ENCODE data around the gene DDX46. TPM values are rescaled to one million over a fixed set of nuclear protein-coding genes. Genes with fewer than 3 reads are reported as not detected.

Gene DDX46
- total RNA-seq, 6 experiments from 2014 or later, result 31.2 to 46.4 (median 43.3) TPM

DNA sequence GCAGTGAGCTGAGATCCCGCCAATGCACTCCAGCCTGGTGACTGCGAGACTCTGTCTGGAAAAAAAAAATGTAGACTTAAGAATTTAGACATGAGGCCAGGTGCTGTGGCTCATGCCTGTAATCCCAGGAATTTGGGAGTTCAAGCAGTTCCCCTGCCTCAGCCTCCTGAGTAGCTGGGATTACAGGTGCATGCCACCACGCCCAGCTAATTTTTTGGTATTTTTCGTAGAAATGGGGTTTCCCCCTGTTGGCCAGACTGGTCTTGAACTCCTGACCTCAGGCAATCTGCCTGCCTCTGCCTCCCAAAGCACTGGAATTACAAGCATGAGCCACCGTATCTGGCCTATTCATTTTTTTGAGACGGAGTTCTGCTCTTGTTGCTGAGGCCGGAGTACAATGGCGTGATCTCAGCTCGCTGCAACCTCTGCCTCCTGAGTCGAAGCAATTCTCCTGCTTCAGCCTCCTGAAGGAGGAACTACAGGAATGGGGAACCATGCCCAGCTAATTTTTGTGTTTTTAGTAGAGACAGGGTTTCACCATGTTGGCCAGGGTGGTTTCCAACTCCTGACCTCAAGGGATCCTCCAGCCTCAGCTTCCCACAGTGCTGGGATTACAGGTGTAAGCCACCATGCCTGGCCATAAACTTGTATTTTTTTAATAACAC, 14.0 kb downstream of the DDX46 start:
- no peak overlapping the region for H3K4me3 Mint-ChIP-seq
- no peaks in the 10 kb centered on the region for H3K9me3 Mint-ChIP-seq
- H3K4me1 Mint-ChIP-seq (ENCODE audit: low read depth), result no peaks in the 10 kb centered on the region; the same call in 1 of the 2 replicates
- H3K36me3 Mint-ChIP-seq (ENCODE audit: low read depth), result peaks cover 21% of the 10 kb centered on the region
- DNase-seq, result no peak
- no peaks in the 10 kb centered on the region for H3K27me3 Mint-ChIP-seq (ENCODE audit: insufficient read depth)
- no peak overlapping the region for H3K27ac Mint-ChIP-seq
- TF ChIP-seq, protein P1, sequence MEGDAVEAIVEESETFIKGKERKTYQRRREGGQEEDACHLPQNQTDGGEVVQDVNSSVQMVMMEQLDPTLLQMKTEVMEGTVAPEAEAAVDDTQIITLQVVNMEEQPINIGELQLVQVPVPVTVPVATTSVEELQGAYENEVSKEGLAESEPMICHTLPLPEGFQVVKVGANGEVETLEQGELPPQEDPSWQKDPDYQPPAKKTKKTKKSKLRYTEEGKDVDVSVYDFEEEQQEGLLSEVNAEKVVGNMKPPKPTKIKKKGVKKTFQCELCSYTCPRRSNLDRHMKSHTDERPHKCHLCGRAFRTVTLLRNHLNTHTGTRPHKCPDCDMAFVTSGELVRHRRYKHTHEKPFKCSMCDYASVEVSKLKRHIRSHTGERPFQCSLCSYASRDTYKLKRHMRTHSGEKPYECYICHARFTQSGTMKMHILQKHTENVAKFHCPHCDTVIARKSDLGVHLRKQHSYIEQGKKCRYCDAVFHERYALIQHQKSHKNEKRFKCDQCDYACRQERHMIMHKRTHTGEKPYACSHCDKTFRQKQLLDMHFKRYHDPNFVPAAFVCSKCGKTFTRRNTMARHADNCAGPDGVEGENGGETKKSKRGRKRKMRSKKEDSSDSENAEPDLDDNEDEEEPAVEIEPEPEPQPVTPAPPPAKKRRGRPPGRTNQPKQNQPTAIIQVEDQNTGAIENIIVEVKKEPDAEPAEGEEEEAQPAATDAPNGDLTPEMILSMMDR (IDR thresholded peaks at IDR 0.05), result no peak

DNA sequence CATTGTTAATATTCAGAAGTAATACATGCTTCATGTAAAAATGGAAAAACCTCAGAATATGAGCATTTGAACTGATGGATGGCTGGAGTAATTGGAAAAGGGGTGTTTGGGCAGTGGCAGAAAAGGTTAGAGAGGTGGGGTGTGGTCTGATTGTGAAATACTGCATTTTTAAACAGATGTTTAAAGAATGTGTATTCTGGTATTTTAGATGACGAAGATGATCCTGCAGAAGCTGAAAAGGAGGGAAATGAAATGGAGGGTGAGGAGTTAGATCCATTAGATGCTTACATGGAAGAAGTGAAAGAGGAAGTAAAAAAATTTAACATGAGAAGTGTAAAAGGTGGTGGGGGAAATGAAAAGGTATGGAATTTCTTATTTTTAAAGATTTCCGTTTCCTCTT, 18.8 kb downstream of the DDX46 start:
- no peaks in the 10 kb centered on the region for H3K9me3 Mint-ChIP-seq
- H3K27me3 Mint-ChIP-seq (ENCODE audit: insufficient read depth), result no peaks in the 10 kb centered on the region

DNA sequence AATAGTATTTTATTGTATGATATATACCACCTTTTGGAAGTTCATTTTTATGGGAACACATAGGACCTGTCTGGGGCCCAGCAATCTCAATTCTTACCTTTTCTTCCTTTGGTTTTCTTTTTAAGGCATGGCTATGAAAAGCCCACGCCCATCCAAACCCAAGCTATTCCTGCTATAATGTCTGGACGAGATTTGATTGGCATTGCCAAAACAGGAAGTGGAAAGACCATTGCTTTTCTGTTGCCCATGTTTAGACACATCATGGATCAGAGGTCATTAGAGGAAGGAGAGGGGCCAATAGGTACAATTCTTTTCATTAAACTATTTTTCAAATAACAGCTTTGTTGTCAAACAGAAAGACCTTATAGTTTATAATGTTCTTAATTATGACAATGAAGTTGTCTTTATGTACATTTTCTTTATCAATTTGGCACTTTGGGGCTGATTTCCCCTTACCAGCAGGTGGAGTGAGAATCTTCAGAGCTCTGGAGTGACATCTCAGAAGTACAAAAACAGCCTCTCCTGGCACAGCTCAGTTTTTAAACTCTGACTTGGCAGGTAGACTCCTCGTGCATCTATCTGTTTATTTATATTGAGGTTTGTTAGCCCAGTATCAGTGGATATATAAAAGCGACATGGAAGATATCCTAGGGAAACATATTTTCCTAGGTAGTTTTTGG, 25.8 kb downstream of the DDX46 start:
- Mint-ChIP-seq H3K9me3 (no peaks in the 10 kb centered on the region), H3K4me1 (ENCODE audit: low read depth) (peaks cover 19% of the 10 kb centered on the region), H3K36me3 (ENCODE audit: low read depth) (peaks cover 33% of the 10 kb centered on the region), H3K4me3 (no peak overlapping the region), H3K27me3 (ENCODE audit: insufficient read depth) (no peaks in the 10 kb centered on the region; the same call in 1 of the 2 replicates), H3K27ac (peak overlapping the region; percentile 70)
- TF ChIP-seq, protein P1 (IDR thresholded peaks at IDR 0.05), result peak; percentile 55
- no peak for DNase-seq

More for the DNA sequence above, 18.8 kb downstream of the DDX46 start:
- peaks cover 30% of the 10 kb centered on the region for H3K36me3 Mint-ChIP-seq (ENCODE audit: low read depth)
- no peak overlapping the region; the same call in 1 of the 2 replicates for H3K27ac Mint-ChIP-seq
- DNase-seq, result no peak
- no peaks in the 10 kb centered on the region; the same call in 1 of the 2 replicates for H3K4me1 Mint-ChIP-seq (ENCODE audit: low read depth)
- TF ChIP-seq, protein P1 (IDR thresholded peaks at IDR 0.05), result no peak
- no peak overlapping the region for H3K4me3 Mint-ChIP-seq

DNA sequence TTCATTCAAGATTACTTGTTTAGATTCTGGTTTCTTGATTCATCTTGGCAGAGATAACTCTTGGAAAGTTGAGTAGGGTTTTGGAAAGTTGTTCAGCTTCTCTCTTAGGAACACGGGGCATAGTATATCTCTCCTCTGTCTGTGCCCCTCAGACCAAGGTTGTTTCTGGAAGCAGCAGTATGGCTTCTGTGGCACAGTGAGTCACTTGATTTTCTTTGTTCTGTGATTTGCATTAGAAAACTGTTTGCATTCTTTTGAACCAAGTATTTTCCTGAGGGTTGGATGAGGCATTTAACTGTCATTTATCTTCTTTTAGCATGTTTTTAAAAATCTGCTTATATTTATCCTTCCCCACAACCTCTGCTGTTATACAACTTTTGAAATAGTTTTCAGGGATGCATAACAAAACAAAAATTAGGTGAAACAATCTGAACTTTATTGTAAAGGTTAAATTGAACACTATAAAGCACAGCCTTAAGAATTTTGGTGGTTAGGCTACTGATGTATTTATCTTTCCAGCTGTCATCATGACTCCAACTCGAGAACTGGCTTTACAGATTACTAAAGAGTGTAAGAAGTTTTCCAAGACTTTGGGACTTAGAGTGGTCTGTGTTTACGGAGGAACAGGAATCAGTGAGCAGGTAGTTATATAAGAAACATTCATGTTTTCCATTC, 26.5 kb downstream of the DDX46 start:
- Mint-ChIP-seq H3K36me3 (ENCODE audit: low read depth) (peaks cover 40% of the 10 kb centered on the region), H3K4me3 (no peak overlapping the region), H3K9me3 (no peaks in the 10 kb centered on the region), H3K27ac (peak overlapping the region; percentile 70), H3K27me3 (ENCODE audit: insufficient read depth) (no peaks in the 10 kb centered on the region; the same call in 1 of the 2 replicates), H3K4me1 (ENCODE audit: low read depth) (peaks cover 19% of the 10 kb centered on the region)
- peak; percentile 59 for DNase-seq
- TF ChIP-seq, protein P1 (IDR thresholded peaks at IDR 0.05), result no peak

DNA sequence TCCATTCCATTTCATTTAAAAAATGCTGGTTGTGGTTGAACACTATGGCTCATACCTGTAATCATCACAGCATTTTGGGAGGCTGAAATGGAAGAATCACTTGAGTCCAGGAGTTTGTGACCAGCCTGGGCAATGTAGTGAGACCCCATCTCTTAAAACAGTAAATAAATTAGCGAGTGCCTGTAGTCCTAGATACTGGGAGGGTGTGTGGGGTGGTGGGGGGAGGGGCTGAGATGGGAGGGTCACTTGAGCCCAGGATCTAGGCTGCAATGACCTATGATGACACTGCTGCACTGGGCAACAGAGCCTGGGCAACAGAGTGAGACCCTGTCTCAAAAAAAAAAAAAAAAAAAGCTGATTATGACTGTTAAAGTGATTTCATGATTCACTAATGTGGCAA, 29.1 kb downstream of the DDX46 start:
- no peak for DNase-seq
- Mint-ChIP-seq H3K27ac (no peak overlapping the region), H3K4me1 (ENCODE audit: low read depth) (peaks cover 19% of the 10 kb centered on the region), H3K27me3 (ENCODE audit: insufficient read depth) (no peaks in the 10 kb centered on the region; the same call in 1 of the 2 replicates), H3K4me3 (no peak overlapping the region), H3K9me3 (no peaks in the 10 kb centered on the region), H3K36me3 (ENCODE audit: low read depth) (peaks cover 43% of the 10 kb centered on the region)
- TF ChIP-seq, protein P1 (IDR thresholded peaks at IDR 0.05), result no peak
